ENCODE measurements around the gene PTH1R.

Gene PTH1R

DNA sequence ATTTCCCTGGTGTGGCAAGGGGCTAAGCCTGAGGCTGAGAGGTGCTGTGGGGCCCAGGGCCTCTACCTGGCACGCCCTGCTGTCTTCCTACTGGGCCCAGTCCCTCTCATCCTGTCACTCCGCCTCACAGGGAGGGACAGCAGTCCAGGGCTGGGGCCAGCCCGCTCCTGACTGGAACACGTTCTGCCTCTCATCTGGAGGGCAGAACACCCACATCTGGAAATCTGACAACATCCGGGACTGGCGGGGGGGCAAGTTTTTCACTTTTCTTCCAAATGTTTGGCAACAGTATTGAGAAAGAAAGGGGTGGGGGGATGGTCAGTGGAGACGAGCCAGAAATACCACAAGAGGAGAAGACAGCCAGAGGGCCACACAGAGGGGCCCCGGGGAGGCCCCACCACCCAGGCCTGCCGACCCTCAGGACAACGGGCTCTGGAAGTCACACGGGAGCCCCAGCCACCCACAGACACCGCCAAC is 12.5 kb upstream of the PTH1R start:
- no peaks in the 10 kb centered on the region for H3K4me1 ChIP-seq (ENCODE audit: insufficient read depth, low read length)
- H4K20me1 ChIP-seq (ENCODE audit: insufficient read depth, low read length) = no peaks in the 10 kb centered on the region
- no peak for DNase-seq
- H3K4me2 ChIP-seq (ENCODE audit: insufficient read depth, low read length) = no peak overlapping the region
- no peak overlapping the region for H3K4me3 ChIP-seq (ENCODE audit: low read depth in 1 of 2, low read length in 2 of 2)
- H3K9ac ChIP-seq (ENCODE audit: low read depth, low read length) = no peak overlapping the region
- no peaks in the 10 kb centered on the region for H3K27me3 ChIP-seq (ENCODE audit: insufficient read depth, low read length, poor library complexity)
- no peak overlapping the region for H2AFZ ChIP-seq (ENCODE audit: low read depth, low read length)
- no peaks in the 10 kb centered on the region for H3K79me2 ChIP-seq (ENCODE audit: insufficient read depth, low read length)
- no peak for ATAC-seq (ENCODE audit: insufficient read depth, low read depth)
- no peak overlapping the region for H3K27ac ChIP-seq (ENCODE audit: low read length)
- no peak for TF ChIP-seq EZH2 (IDR thresholded peaks at IDR 0.05; ENCODE audit: borderline replicate concordance, low read depth, low read length, severe bottlenecking)
- TF ChIP-seq CTCF (IDR thresholded peaks at IDR 0.05; ENCODE audit: borderline replicate concordance, extremely low read depth, low read length, poor library complexity, severe bottlenecking) = no peak
- no peaks in the 10 kb centered on the region for H3K9me3 ChIP-seq (ENCODE audit: insufficient read depth, low read length, severe bottlenecking)
- H3K36me3 ChIP-seq (ENCODE audit: insufficient read depth, low read length) = no peaks in the 10 kb centered on the region

DNA sequence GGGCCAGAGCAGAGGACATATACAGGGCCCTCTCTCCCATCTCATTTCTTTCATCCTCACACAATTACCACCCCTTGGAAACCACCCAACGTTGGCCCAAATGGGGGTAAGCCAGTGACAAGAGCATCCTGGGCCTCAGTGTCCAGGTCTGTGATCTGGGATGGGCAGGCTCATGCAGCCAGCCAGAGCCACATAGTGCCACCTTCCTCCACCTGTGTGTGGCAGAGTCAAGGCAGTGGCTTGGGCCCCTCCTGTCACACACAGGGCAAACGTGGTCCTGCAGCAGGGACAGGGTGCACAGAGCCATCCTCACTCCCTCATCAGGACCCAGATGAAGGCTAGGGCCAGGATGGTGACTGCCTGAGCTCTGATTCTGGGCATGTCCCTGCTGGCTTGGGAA is 12.0 kb upstream of the PTH1R start:
- H3K4me1 ChIP-seq (ENCODE audit: insufficient read depth, low read length) = no peaks in the 10 kb centered on the region
- no peaks in the 10 kb centered on the region for H3K9me3 ChIP-seq (ENCODE audit: insufficient read depth, low read length, severe bottlenecking)
- ATAC-seq (ENCODE audit: insufficient read depth, low read depth) = no peak
- H3K9ac ChIP-seq (ENCODE audit: low read depth, low read length) = no peak overlapping the region
- DNase-seq = no peak
- H3K36me3 ChIP-seq (ENCODE audit: insufficient read depth, low read length) = no peaks in the 10 kb centered on the region
- no peak overlapping the region for H3K27ac ChIP-seq (ENCODE audit: low read length)
- no peak overlapping the region for H3K4me3 ChIP-seq (ENCODE audit: low read depth in 1 of 2, low read length in 2 of 2)
- TF ChIP-seq EZH2 (IDR thresholded peaks at IDR 0.05; ENCODE audit: borderline replicate concordance, low read depth, low read length, severe bottlenecking) (no peak), CTCF (IDR thresholded peaks at IDR 0.05; ENCODE audit: borderline replicate concordance, extremely low read depth, low read length, poor library complexity, severe bottlenecking) (no peak)
- H3K4me2 ChIP-seq (ENCODE audit: insufficient read depth, low read length) = no peak overlapping the region
- no peak overlapping the region for H2AFZ ChIP-seq (ENCODE audit: low read depth, low read length)
- no peaks in the 10 kb centered on the region for H3K27me3 ChIP-seq (ENCODE audit: insufficient read depth, low read length, poor library complexity)
- H3K79me2 ChIP-seq (ENCODE audit: insufficient read depth, low read length) = no peaks in the 10 kb centered on the region
- no peaks in the 10 kb centered on the region for H4K20me1 ChIP-seq (ENCODE audit: insufficient read depth, low read length)

DNA sequence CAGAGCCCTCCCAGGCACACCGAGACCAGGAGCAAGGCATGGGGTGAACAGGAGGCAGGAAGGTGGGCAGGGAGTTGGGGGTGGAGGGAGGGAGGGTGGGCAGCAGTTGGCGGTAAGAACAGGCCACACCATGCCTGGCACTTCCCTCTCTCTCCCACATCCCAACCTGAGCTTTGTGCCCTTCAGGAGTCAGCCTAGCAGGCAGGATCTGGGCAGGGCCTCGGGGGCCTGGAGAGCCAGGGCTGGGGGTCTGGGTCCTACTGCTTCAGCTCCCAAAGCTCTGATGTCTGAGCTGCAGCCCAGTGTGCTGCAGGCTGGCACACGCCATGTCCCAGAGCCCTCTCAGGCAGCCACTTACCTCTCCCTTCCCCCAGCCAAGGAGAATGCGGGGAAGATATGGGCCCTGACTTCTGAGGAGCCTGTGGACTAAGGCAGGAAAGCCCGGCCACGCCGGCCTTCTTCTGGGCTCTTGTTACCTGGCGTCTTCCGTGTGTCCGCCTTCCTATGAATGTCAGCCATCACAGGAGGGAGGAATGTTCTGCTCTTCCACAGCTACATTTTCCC is 11.4 kb upstream of the PTH1R start:
- ATAC-seq (ENCODE audit: insufficient read depth, low read depth) = no peak
- Histone ChIP-seq H3K27ac (ENCODE audit: low read length) (no peak overlapping the region), H3K27me3 (ENCODE audit: insufficient read depth, low read length, poor library complexity) (no peaks in the 10 kb centered on the region), H3K9me3 (ENCODE audit: insufficient read depth, low read length, severe bottlenecking) (no peaks in the 10 kb centered on the region), H3K4me3 (ENCODE audit: low read depth in 1 of 2, low read length in 2 of 2) (no peak overlapping the region), H3K4me2 (ENCODE audit: insufficient read depth, low read length) (no peak overlapping the region), H3K36me3 (ENCODE audit: insufficient read depth, low read length) (no peaks in the 10 kb centered on the region), H3K4me1 (ENCODE audit: insufficient read depth, low read length) (no peaks in the 10 kb centered on the region), H2AFZ (ENCODE audit: low read depth, low read length) (no peak overlapping the region), H3K9ac (ENCODE audit: low read depth, low read length) (no peak overlapping the region), H3K79me2 (ENCODE audit: insufficient read depth, low read length) (no peaks in the 10 kb centered on the region), H4K20me1 (ENCODE audit: insufficient read depth, low read length) (no peaks in the 10 kb centered on the region)
- DNase-seq = no peak
- TF ChIP-seq CTCF (IDR thresholded peaks at IDR 0.05; ENCODE audit: borderline replicate concordance, extremely low read depth, low read length, poor library complexity, severe bottlenecking) (no peak), EZH2 (IDR thresholded peaks at IDR 0.05; ENCODE audit: borderline replicate concordance, low read depth, low read length, severe bottlenecking) (no peak)
